GM19099 (cell line): ENCODE measurements around the gene MAB21L2.

ENCODE experiments used
- POLR2A ChIP-seq: IDR thresholded peaks from 3 replicates; pipeline ENCODE4 v1.6.1; 2011; ENCODE audit warnings: low read depth; ENCODE audit not compliant: insufficient read length; ENCODE audit errors: extremely low read depth

Gene MAB21L2

GRCh38 chr4:150582146-150582872, at the start of gene MAB21L2:
MAB21L2 (plus strand) TSS chr4:150582151; CDS start chr4:150583030, 879 bp downstream.
- TF ChIP-seq POLR2A = no peak

GRCh38 chr4:150533673-150534072, 48.3 kb upstream of the MAB21L2 start:
- no peak for TF ChIP-seq POLR2A

GRCh38 chr4:150534818-150535217, 47.1 kb upstream of the MAB21L2 start:
- no peak for TF ChIP-seq POLR2A

- no peak for TF ChIP-seq POLR2A
Observed at GRCh38 chr4:150540536-150540935, 41.4 kb upstream of the MAB21L2 start.

GRCh38 chr4:150540959-150541360, 41.0 kb upstream of the MAB21L2 start:
- no peak for TF ChIP-seq POLR2A

- no peak for TF ChIP-seq POLR2A
Observed at GRCh38 chr4:150541681-150542080, 40.3 kb upstream of the MAB21L2 start.

- TF ChIP-seq POLR2A = no peak
Observed at GRCh38 chr4:150543042-150543441, 38.9 kb upstream of the MAB21L2 start.

GRCh38 chr4:150546286-150546685, 35.7 kb upstream of the MAB21L2 start:
- no peak for TF ChIP-seq POLR2A

GRCh38 chr4:150547154-150547838, 34.7 kb upstream of the MAB21L2 start:
- no peak for TF ChIP-seq POLR2A

GRCh38 chr4:150561143-150561737, 20.7 kb upstream of the MAB21L2 start:
- no peak for TF ChIP-seq POLR2A

GRCh38 chr4:150562250-150562649, 19.7 kb upstream of the MAB21L2 start:
- no peak for TF ChIP-seq POLR2A

- no peak for TF ChIP-seq POLR2A
Observed at GRCh38 chr4:150562751-150563150, 19.2 kb upstream of the MAB21L2 start.

GRCh38 chr4:150567070-150567469, 14.9 kb upstream of the MAB21L2 start:
- TF ChIP-seq POLR2A = no peak

GRCh38 chr4:150569384-150569987, 12.5 kb upstream of the MAB21L2 start:
- TF ChIP-seq POLR2A = no peak

GRCh38 chr4:150569998-150570535, 11.9 kb upstream of the MAB21L2 start:
- no peak for TF ChIP-seq POLR2A
